NCI-H526 treated with DMSO at 0.1 percent for 48 hours (cell line): ENCODE results near the gene ZNF503.

Experiments
- DNase-seq: peaks from one replicate; lab custom pipeline; 2025; lab: John Stamatoyannopoulos, UW

ZNF503 gene

DNA sequence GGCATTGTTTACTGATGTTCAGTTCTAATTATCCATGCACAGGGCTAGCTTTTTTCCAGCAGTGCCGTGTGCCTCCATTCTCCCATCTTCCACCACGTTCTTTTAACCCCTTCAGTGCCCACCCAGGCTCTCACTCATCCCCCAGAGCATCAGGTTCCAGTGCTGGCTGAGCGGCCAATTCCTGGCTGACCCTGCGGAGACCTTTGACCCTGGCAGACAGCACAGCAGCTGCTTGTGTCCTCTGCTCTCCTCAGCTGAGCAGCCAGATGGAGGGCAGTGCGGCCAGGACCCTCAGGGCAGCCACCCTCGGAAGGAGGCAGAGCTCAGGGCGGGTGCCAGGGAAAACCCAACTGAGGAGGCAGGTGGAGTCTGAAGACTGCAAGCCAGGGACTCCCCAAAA lies 48.4 kb downstream of the ZNF503 start:
- no peak for DNase-seq

DNA sequence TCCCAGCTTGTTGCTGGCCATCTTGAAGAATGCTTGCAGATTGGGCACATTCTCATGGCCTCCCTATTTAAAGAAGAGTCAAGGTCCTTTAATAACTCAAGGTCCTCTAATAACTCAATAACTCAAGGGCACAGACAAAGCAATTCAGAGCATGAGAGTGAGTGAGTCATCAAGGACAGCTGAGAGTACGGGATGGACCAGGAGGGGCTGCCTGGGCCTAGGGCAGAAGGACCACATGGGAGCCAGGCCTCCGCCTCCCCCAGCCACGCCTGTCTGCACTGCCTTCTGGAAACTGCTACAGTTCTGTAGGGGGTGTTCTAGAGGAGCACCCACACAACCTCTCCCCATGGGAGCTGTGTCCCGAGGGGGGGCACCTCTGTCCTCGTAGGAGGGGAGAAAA lies 48.9 kb downstream of the ZNF503 start:
- DNase-seq: no peak

GRCh38 chr10:75351637-75352036 lies 49.9 kb downstream of the ZNF503 start:
- DNase-seq: no peak

- no peak for DNase-seq
Measured at GRCh38 chr10:75350791-75351190, 50.8 kb downstream of the ZNF503 start.
